DND-41 (cell line): Measurements from ENCODE around the gene GAB1.

ENCODE experiments used
- ATAC-seq: fragments of 200-7000 bp; cut with Tn5 transposase; 3 replicates; pipeline ENCODE4 v1.9.1; 2021; ENCODE audit warnings: low read depth; ENCODE audit not compliant: insufficient read depth
- DNase-seq: peaks from one replicate; pipeline ENCODE4 v3.0.0-alpha.2; 2020
- H2AFZ ChIP-seq: 2 replicates; pipeline ENCODE4 v1.6.0; 2012; ENCODE audit warnings: low read depth, low read length
- H3K27ac ChIP-seq: 2 replicates; pipeline ENCODE4 v1.5.1; 2012; ENCODE audit warnings: low read length, inconsistent platforms
- H3K27me3 ChIP-seq: fragments of 200-600 bp; sonication (generic); 2 replicates; pipeline ENCODE4 v1.6.0; 2012; ENCODE audit warnings: low read length, mild to moderate bottlenecking, inconsistent platforms; ENCODE audit not compliant: insufficient read depth, poor library complexity
- H3K36me3 ChIP-seq: 2 replicates; pipeline ENCODE4 v1.5.1; 2012; ENCODE audit warnings: low read length, inconsistent platforms; ENCODE audit not compliant: insufficient read depth
- H3K4me1 ChIP-seq: 2 replicates; pipeline ENCODE4 v1.5.1; 2012; ENCODE audit warnings: mild to moderate bottlenecking, low read length; ENCODE audit not compliant: insufficient read depth
- H3K4me2 ChIP-seq: 2 replicates; pipeline ENCODE4 v1.6.0; 2012; ENCODE audit warnings: mild to moderate bottlenecking, moderate library complexity, low read length, inconsistent platforms; ENCODE audit not compliant: insufficient read depth
- H3K4me3 ChIP-seq, 2 experiments: fragments of 200-600 bp in 1 of 2; shearing (Covaris generic) in 1 of 2; 2 replicates each; pipeline ENCODE4 v1.5.1; 2012 to 2016; ENCODE audit warnings: inconsistent platforms in 2 of 2, low read length in 2 of 2, mild to moderate bottlenecking in 2 of 2, low read depth in 1 of 2, moderate library complexity in 1 of 2
- H3K79me2 ChIP-seq: 2 replicates; pipeline ENCODE4 v1.6.0; 2012; ENCODE audit warnings: low read length, inconsistent platforms; ENCODE audit not compliant: insufficient read depth
- H3K9ac ChIP-seq: 2 replicates; pipeline ENCODE4 v1.6.0; 2012; ENCODE audit warnings: low read depth, mild to moderate bottlenecking, inconsistent platforms, low read length, moderate library complexity
- H3K9me3 ChIP-seq: 2 replicates; pipeline ENCODE4 v1.5.1; 2012; ENCODE audit warnings: low read length, moderate library complexity, mild to moderate bottlenecking, inconsistent platforms; ENCODE audit not compliant: insufficient read depth, severe bottlenecking
- H4K20me1 ChIP-seq: 2 replicates; pipeline ENCODE4 v1.6.0; 2012; ENCODE audit warnings: low read length; ENCODE audit not compliant: insufficient read depth
- CTCF ChIP-seq: IDR thresholded peaks from 2 replicates; pipeline ENCODE4 v1.5.1; 2012; ENCODE audit warnings: borderline replicate concordance, low read length, moderate library complexity, mild to moderate bottlenecking; ENCODE audit not compliant: poor library complexity, severe bottlenecking; ENCODE audit errors: extremely low read depth
- EZH2 ChIP-seq: IDR thresholded peaks from 3 replicates; pipeline ENCODE4 v1.6.1; 2012; ENCODE audit warnings: borderline replicate concordance, low read depth, mild to moderate bottlenecking, moderate library complexity, low read length, inconsistent platforms; ENCODE audit not compliant: severe bottlenecking

Gene GAB1

GRCh38 chr4:143506031-143506430 lies 169.4 kb downstream of the GAB1 start:
- Histone ChIP-seq H3K27me3 (peaks cover 18% of the 10 kb centered on the region), H3K4me3 (no peak overlapping the region), H3K79me2 (no peaks in the 10 kb centered on the region), H3K9ac (no peak overlapping the region), H2AFZ (no peak overlapping the region), H3K36me3 (no peaks in the 10 kb centered on the region), H3K27ac (no peak overlapping the region), H3K9me3 (no peaks in the 10 kb centered on the region), H3K4me1 (no peaks in the 10 kb centered on the region), H3K4me2 (no peak overlapping the region), H4K20me1 (no peaks in the 10 kb centered on the region)
- DNase-seq, result no peak
- no peak for ATAC-seq
- TF ChIP-seq EZH2 (no peak), CTCF (no peak)

- H3K4me3 ChIP-seq, result no peak overlapping the region
- no peak overlapping the region for H3K4me2 ChIP-seq
- no peak for DNase-seq
- TF ChIP-seq CTCF, result no peak
- no peak for TF ChIP-seq EZH2
- peaks cover 36% of the 10 kb centered on the region for H3K79me2 ChIP-seq
- peaks cover 29% of the 10 kb centered on the region for H4K20me1 ChIP-seq
- H3K27ac ChIP-seq, result no peak overlapping the region
- H3K27me3 ChIP-seq, result peaks cover 12% of the 10 kb centered on the region
- H2AFZ ChIP-seq, result peak overlapping the region; percentile 96; the same call in 1 of the 2 replicates
- ATAC-seq, result no peak
- H3K4me1 ChIP-seq, result peaks cover 35% of the 10 kb centered on the region
- no peak overlapping the region for H3K9ac ChIP-seq
- H3K36me3 ChIP-seq, result peaks cover 18% of the 10 kb centered on the region
- H3K9me3 ChIP-seq, result no peaks in the 10 kb centered on the region
These were observed 175.2 kb downstream of the GAB1 start for GRCh38 chr4:143511906-143512305.

- DNase-seq (no peak), ATAC-seq (peak; percentile 34)
- H3K27ac ChIP-seq, result peak overlapping the region; percentile 83
- peaks cover 9% of the 10 kb centered on the region for H3K27me3 ChIP-seq
- peaks cover 29% of the 10 kb centered on the region for H3K36me3 ChIP-seq
- H3K9ac ChIP-seq, result peak overlapping the region; percentile 96
- peak overlapping the region; percentile 98 to 100; a peak in 3 of 4 replicates for H3K4me3 ChIP-seq
- no peaks in the 10 kb centered on the region for H3K9me3 ChIP-seq
- H2AFZ ChIP-seq, result peak overlapping the region; percentile 96
- no peak for TF ChIP-seq EZH2
- TF ChIP-seq CTCF, result no peak
- H3K4me1 ChIP-seq, result peaks cover 43% of the 10 kb centered on the region
- peaks cover 46% of the 10 kb centered on the region for H3K79me2 ChIP-seq
- H4K20me1 ChIP-seq, result peaks cover 37% of the 10 kb centered on the region
- H3K4me2 ChIP-seq, result peak overlapping the region; percentile 91
These were observed 176.3 kb downstream of the GAB1 start for GRCh38 chr4:143512978-143513313.

GRCh38 chr4:143513314-143514168 lies 176.9 kb downstream of the GAB1 start, which contains the start of gene SMARCA5:
TSS of gene SMARCA5 (plus strand) at chr4:143513702. CDS start at chr4:143513925, 223 bp downstream.
- DNase-seq, result peak; percentile 97
- H3K9ac ChIP-seq, result peak within 1 kb of the TSS; percentile 96
- TF ChIP-seq EZH2 (no peak), CTCF (no peak)
- peaks cover 43% of the 10 kb centered on the region for H3K4me1 ChIP-seq
- H2AFZ ChIP-seq, result peak within 1 kb of the TSS; percentile 96
- H3K4me2 ChIP-seq, result peak within 1 kb of the TSS; percentile 91
- peak; percentile 88 for ATAC-seq
- peaks cover 39% of the 10 kb centered on the region for H4K20me1 ChIP-seq
- peak within 1 kb of the TSS; percentile 83 for H3K27ac ChIP-seq
- peaks cover 9% of the 10 kb centered on the region for H3K27me3 ChIP-seq
- peaks cover 52% of the 10 kb centered on the region for H3K79me2 ChIP-seq
- peaks cover 34% of the 10 kb centered on the region for H3K36me3 ChIP-seq
- H3K9me3 ChIP-seq, result no peaks in the 10 kb centered on the region
- H3K4me3 ChIP-seq, result peak within 1 kb of the TSS; percentile 98 to 100
